H1 (cell line): Measurements from ENCODE around the gene TUT1.

ENCODE experiments used
- EP300 ChIP-seq, 2 experiments: IDR thresholded peaks; 1 replicate in 1 of 2; 2 replicates in 1 of 2; pipeline ENCODE4 v1.6.1; 2011 to 2012; ENCODE audit warnings: low read depth in 2 of 2, low read length in 2 of 2, mild to moderate bottlenecking in 2 of 2, borderline replicate concordance in 1 of 2, inconsistent platforms in 1 of 2, moderate library complexity in 1 of 2
- NRF1 ChIP-seq: IDR thresholded peaks from 2 replicates; pipeline ENCODE4 v1.6.1; 2011; ENCODE audit warnings: mild to moderate bottlenecking, low read depth, low read length, improper control_type of control experiment
- POLR2AphosphoS5 ChIP-seq: IDR thresholded peaks from 2 replicates; pipeline ENCODE4 v1.6.1; 2011; ENCODE audit warnings: low read depth, low read length
- RFX5 ChIP-seq: IDR thresholded peaks from 2 replicates; pipeline ENCODE4 v1.6.1; 2011; ENCODE audit warnings: low read depth, low read length, improper control_type of control experiment, borderline replicate concordance
- SIN3A ChIP-seq, 2 experiments: IDR thresholded peaks in 1 of 2; conservative IDR thresholded peaks in 1 of 2; 2 replicates each; pipeline ENCODE4 v1.6.1; 2011 to 2012; ENCODE audit warnings: low read length in 2 of 2, improper control_type of control experiment in 1 of 2, low read depth in 1 of 2, mild to moderate bottlenecking in 1 of 2
- TAF7 ChIP-seq: optimal IDR thresholded peaks from 2 replicates; pipeline ENCODE3; 2011; ENCODE audit warnings: low read depth, mild to moderate bottlenecking, inconsistent platforms, low read length, moderate library complexity, borderline replicate concordance
- TCF12 ChIP-seq: IDR thresholded peaks from 2 replicates; pipeline ENCODE4 v1.6.1; 2011; ENCODE audit warnings: low read depth, mild to moderate bottlenecking, low read length
- TEAD4 ChIP-seq: IDR thresholded peaks from 2 replicates; pipeline ENCODE4 v1.6.1; 2012; ENCODE audit warnings: low read depth, low read length, inconsistent platforms, mixed read lengths
- TF ChIP-seq, protein P1 (sequence below): IDR thresholded peaks from 2 replicates; pipeline ENCODE4 v1.6.1; 2012; ENCODE audit warnings: inconsistent platforms
- TF ChIP-seq, protein P2 (sequence below), 3 experiments: IDR thresholded peaks; 1 replicate in 2 of 3; 2 replicates in 1 of 3; pipeline versions ENCODE4 v1.5.1 to v1.6.1; 2011; ENCODE audit warnings: low read length in 3 of 3, mild to moderate bottlenecking in 3 of 3, inconsistent platforms in 2 of 3, low read depth in 1 of 3, moderate library complexity in 1 of 3; ENCODE audit not compliant: insufficient read depth in 1 of 3; ENCODE audit errors: control extremely low read depth in 1 of 3
- TF ChIP-seq, protein P3 (sequence below): IDR thresholded peaks from 2 replicates; pipeline ENCODE4 v1.6.1; 2012; ENCODE audit warnings: low read length, inconsistent platforms

DNA sequence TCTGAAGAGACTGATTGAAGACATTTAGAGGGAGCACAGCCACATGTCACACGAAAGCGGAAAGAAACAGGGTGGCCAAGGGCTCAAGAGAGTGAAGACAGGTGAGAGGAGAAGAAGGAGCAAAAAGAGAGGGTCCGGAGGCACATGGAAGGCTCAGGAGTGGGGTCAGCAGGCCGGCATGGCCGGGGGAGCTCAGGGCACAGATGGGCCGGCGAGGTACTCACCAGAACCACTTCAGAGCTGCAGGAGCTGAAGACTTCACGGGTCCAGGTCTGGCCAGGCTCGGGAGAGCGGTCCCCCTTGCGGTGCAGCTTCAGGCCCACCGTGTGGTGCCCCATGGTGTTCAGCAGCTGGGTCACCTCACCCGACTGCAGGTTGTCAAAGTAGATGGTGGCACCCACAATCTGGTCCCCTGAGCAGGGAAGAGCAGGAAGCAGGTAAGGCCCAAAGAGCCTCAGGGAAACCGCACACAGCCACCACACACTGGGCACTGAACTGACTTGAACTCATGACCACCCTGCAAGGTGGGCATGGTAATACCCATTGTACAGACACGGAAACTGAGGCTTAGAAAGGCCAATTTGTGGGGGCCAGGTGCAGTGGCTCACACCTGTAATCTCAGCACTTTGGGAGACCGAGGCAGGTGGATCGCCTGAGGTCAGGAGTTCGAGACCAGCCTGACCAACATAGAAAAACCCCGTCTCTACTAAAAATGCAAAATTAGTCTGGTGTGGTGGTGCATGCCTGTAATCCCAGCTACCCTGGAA, 56.4 kb downstream of the TUT1 start:
- no peak for TF ChIP-seq TAF7
- TF ChIP-seq, protein P1, sequence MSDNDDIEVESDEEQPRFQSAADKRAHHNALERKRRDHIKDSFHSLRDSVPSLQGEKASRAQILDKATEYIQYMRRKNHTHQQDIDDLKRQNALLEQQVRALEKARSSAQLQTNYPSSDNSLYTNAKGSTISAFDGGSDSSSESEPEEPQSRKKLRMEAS = no peak
- TF ChIP-seq TCF12 = no peak
- TF ChIP-seq SIN3A (conservative IDR thresholded peaks at IDR 0.05 in 1 of 2, IDR thresholded peaks at IDR 0.05 in 1 of 2; ENCODE audit: low read depth in 1 of 2, low read length in 2 of 2) = no peak
- no peak for TF ChIP-seq POLR2AphosphoS5
- no peak for TF ChIP-seq TEAD4
- no peak for TF ChIP-seq NRF1
- TF ChIP-seq RFX5 = no peak
- no peak for TF ChIP-seq EP300 (IDR thresholded peaks at IDR 0.05; ENCODE audit: borderline replicate concordance in 1 of 2, low read depth in 2 of 2, low read length in 2 of 2)
- TF ChIP-seq, protein P2, sequence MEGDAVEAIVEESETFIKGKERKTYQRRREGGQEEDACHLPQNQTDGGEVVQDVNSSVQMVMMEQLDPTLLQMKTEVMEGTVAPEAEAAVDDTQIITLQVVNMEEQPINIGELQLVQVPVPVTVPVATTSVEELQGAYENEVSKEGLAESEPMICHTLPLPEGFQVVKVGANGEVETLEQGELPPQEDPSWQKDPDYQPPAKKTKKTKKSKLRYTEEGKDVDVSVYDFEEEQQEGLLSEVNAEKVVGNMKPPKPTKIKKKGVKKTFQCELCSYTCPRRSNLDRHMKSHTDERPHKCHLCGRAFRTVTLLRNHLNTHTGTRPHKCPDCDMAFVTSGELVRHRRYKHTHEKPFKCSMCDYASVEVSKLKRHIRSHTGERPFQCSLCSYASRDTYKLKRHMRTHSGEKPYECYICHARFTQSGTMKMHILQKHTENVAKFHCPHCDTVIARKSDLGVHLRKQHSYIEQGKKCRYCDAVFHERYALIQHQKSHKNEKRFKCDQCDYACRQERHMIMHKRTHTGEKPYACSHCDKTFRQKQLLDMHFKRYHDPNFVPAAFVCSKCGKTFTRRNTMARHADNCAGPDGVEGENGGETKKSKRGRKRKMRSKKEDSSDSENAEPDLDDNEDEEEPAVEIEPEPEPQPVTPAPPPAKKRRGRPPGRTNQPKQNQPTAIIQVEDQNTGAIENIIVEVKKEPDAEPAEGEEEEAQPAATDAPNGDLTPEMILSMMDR (IDR thresholded peaks at IDR 0.05; ENCODE audit: control extremely low read depth in 1 of 3, insufficient read depth in 1 of 3, low read depth in 1 of 3, low read length in 3 of 3) = no peak
- TF ChIP-seq, protein P3, sequence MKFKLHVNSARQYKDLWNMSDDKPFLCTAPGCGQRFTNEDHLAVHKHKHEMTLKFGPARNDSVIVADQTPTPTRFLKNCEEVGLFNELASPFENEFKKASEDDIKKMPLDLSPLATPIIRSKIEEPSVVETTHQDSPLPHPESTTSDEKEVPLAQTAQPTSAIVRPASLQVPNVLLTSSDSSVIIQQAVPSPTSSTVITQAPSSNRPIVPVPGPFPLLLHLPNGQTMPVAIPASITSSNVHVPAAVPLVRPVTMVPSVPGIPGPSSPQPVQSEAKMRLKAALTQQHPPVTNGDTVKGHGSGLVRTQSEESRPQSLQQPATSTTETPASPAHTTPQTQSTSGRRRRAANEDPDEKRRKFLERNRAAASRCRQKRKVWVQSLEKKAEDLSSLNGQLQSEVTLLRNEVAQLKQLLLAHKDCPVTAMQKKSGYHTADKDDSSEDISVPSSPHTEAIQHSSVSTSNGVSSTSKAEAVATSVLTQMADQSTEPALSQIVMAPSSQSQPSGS = no peak
